PC-3 (cell line): ENCODE data around the gene DLGAP1. TPM values are rescaled to one million over a fixed set of nuclear protein-coding genes. Genes with fewer than 3 reads are reported as not detected.

ENCODE experiments used
- ATAC-seq: fragments of 200-7000 bp; cut with Tn5 transposase; 2 replicates; pipeline ENCODE4 v1.9.1; 2020; ENCODE audit warnings: mild to moderate bottlenecking, moderate library complexity
- BruUV-seq: library from RNA; stranded (reverse); fragments of 400-500 nt; replicated peaks from 2 replicates; lab custom pipeline; 2021; lab: Mats Ljungman, UMichigan
- CTCF ChIA-PET: fragments of 300-600 bp; sonication (Branson Sonifier 250); formaldehyde crosslinking; loops from one replicate; lab custom pipeline; 2022; ENCODE audit warnings: antibody characterized with exemption; lab: Charles Lee
- POLR2A ChIA-PET: fragments of 300-600 bp; sonication (Branson Sonifier 250); formaldehyde crosslinking; loops from one replicate; lab custom pipeline; 2022; ENCODE audit warnings: antibody characterized with exemption; ENCODE audit not compliant: unreplicated experiment; lab: Charles Lee
- DNase-seq: peaks from one replicate; pipeline ENCODE4 v3.0.0-alpha.2; 2015
- H2AFZ ChIP-seq: fragments of 300-600 bp; sonication (generic); 2 replicates; pipeline ENCODE4 v1.6.0; 2016; ENCODE audit warnings: antibody characterized with exemption, low read length
- H3F3A ChIP-seq: fragments of 300-600 bp; sonication (generic); one replicate; pipeline ENCODE4 v1.6.0; 2017; ENCODE audit warnings: antibody characterized with exemption, low read length, control low read depth, mild to moderate bottlenecking; ENCODE audit not compliant: unreplicated experiment
- H3K27ac ChIP-seq: fragments of 300-600 bp; sonication (generic); 2 replicates; pipeline ENCODE4 v1.5.1; 2016; ENCODE audit warnings: mild to moderate bottlenecking, low read length
- H3K27me3 ChIP-seq: fragments of 300-600 bp; sonication (generic); 2 replicates; pipeline ENCODE4 v1.6.1; 2016; ENCODE audit warnings: low read length, mixed read lengths
- H3K36me3 ChIP-seq: fragments of 300-600 bp; sonication (generic); 2 replicates; pipeline ENCODE4 v1.6.1; 2016; ENCODE audit warnings: low read depth, mixed run types, low read length, mixed read lengths
- H3K4me1 ChIP-seq: fragments of 300-600 bp; sonication (generic); 2 replicates; pipeline ENCODE4 v1.5.1; 2016; ENCODE audit warnings: low read length; ENCODE audit not compliant: insufficient read depth
- H3K4me2 ChIP-seq: fragments of 300-600 bp; sonication (generic); 2 replicates; pipeline ENCODE4 v1.6.0; 2016; ENCODE audit warnings: low read length
- H3K4me3 ChIP-seq: fragments of 300-600 bp; sonication (generic); 2 replicates; pipeline ENCODE4 v1.5.1; 2016; ENCODE audit warnings: mild to moderate bottlenecking, low read length, mixed read lengths
- H3K79me2 ChIP-seq: fragments of 300-600 bp; sonication (generic); 2 replicates; pipeline ENCODE4 v1.6.1; 2017; ENCODE audit warnings: low read length, mixed read lengths
- H3K9ac ChIP-seq: fragments of 300-600 bp; sonication (generic); 2 replicates; pipeline ENCODE4 v1.6.0; 2016; ENCODE audit warnings: mild to moderate bottlenecking, low read length
- H3K9me2 ChIP-seq: fragments of 300-600 bp; sonication (generic); replicated peaks from 2 replicates; pipeline ENCODE4 v1.6.1; 2016; ENCODE audit warnings: mixed run types, low read length, mixed read lengths
- H3K9me3 ChIP-seq: fragments of 300-600 bp; sonication (generic); 2 replicates; pipeline ENCODE4 v1.6.1; 2016; ENCODE audit warnings: low read length, mixed read lengths
- H4K20me1 ChIP-seq: fragments of 300-600 bp; sonication (generic); 2 replicates; pipeline ENCODE4 v1.6.1; 2016; ENCODE audit warnings: low read length, mixed read lengths
- EZH2 ChIP-seq: fragments of 300-600 bp; sonication (generic); IDR thresholded peaks from one replicate; pipeline ENCODE4 v1.6.1; 2017; ENCODE audit warnings: antibody characterized with exemption, mild to moderate bottlenecking, low read length; ENCODE audit not compliant: unreplicated experiment
- EZH2phosphoT487 ChIP-seq: fragments of 300-600 bp; sonication (generic); IDR thresholded peaks from 2 replicates; pipeline ENCODE4 v1.6.1; 2018; ENCODE audit warnings: mild to moderate bottlenecking, antibody characterized with exemption, low read length, borderline replicate concordance
- intact Hi-C: fragments of 100-400 bp; cut with micrococcal nuclease; formaldehyde crosslinking; loops from 2 replicates; pipeline ENCODE4 v1.9.0; 2023
- total RNA-seq: library from RNA; depleted of rRNA; stranded (reverse); fragments of >200 nt; gene quantifications from 2 replicates; pipeline ENCODE4 v1.2.3, GENCODE V29; 2014
- TF ChIP-seq, protein P1 (sequence below): fragments of 300-600 bp; sonication (generic); conservative IDR thresholded peaks from 2 replicates; pipeline ENCODE4 v1.5.1; 2017; ENCODE audit warnings: antibody characterized with exemption, low read depth, mild to moderate bottlenecking, low read length

The DLGAP1 gene
- total RNA-seq, 1 experiment from 2014 or later, result not detected

DNA sequence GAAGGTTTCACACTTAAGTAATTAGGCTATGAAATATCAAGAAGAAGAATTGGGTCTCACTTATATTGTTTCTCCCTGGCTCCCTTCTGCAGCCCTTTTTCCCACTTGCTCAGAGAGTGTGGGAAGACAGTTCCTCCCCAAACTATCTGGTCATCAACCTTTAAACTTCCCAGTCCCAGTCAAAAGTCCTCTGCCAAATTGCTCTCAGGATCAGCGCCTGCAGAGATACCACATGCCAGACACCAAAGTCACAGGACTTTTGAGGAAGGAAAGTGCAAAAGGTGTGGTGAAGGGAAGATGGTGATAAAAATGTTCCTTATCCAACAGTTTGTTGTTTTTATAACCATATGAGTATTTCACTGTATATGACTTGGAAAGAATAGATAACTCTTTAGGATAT, 51.3 kb downstream of the DLGAP1 start:
- H3K4me2 ChIP-seq, result no peak overlapping the region
- POLR2A ChIA-PET, result no interaction called here
- intact Hi-C loops, result no loop called here
- peaks cover 19% of the 10 kb centered on the region for H3K9me3 ChIP-seq
- H4K20me1 ChIP-seq, result no peaks in the 10 kb centered on the region
- DNase-seq (no peak), ATAC-seq (no peak)
- no TSS peak for BruUV-seq
- no peaks in the 10 kb centered on the region for H3K79me2 ChIP-seq
- no peaks in the 10 kb centered on the region for H3K36me3 ChIP-seq
- no peak overlapping the region for H3K27ac ChIP-seq
- H3K4me3 ChIP-seq, result no peak overlapping the region
- no peak overlapping the region for H2AFZ ChIP-seq
- TF ChIP-seq, protein P1, sequence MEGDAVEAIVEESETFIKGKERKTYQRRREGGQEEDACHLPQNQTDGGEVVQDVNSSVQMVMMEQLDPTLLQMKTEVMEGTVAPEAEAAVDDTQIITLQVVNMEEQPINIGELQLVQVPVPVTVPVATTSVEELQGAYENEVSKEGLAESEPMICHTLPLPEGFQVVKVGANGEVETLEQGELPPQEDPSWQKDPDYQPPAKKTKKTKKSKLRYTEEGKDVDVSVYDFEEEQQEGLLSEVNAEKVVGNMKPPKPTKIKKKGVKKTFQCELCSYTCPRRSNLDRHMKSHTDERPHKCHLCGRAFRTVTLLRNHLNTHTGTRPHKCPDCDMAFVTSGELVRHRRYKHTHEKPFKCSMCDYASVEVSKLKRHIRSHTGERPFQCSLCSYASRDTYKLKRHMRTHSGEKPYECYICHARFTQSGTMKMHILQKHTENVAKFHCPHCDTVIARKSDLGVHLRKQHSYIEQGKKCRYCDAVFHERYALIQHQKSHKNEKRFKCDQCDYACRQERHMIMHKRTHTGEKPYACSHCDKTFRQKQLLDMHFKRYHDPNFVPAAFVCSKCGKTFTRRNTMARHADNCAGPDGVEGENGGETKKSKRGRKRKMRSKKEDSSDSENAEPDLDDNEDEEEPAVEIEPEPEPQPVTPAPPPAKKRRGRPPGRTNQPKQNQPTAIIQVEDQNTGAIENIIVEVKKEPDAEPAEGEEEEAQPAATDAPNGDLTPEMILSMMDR, result no peak
- TF ChIP-seq EZH2phosphoT487 (no peak), EZH2 (no peak)
- CTCF ChIA-PET, result no interaction called here
- no peak overlapping the region for H3K9ac ChIP-seq
- H3F3A ChIP-seq, result no peaks in the 10 kb centered on the region
- no peaks in the 10 kb centered on the region for H3K9me2 ChIP-seq
- H3K4me1 ChIP-seq, result no peaks in the 10 kb centered on the region
- no peaks in the 10 kb centered on the region for H3K27me3 ChIP-seq

DNA sequence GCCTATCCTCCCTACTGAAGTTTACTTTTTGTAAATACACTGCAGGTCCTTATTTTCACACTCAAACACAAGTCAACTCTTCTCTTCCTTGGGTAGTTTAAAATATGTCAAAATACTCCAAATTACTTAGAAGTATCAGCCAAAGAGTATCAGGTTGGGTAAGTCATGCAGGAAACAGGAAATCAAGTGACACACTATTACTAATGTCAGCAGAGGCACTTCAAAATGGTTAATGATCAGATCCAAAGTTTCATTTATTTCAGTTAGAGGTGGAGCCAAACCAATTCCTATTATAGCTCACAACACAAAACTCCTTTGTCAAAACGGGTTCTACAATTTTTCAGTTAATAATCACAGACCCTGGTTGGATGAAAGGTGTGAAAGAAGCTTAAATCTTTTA, 54.2 kb downstream of the DLGAP1 start:
- CTCF ChIA-PET, result no interaction called here
- intact Hi-C loops, result no loop called here

DNA sequence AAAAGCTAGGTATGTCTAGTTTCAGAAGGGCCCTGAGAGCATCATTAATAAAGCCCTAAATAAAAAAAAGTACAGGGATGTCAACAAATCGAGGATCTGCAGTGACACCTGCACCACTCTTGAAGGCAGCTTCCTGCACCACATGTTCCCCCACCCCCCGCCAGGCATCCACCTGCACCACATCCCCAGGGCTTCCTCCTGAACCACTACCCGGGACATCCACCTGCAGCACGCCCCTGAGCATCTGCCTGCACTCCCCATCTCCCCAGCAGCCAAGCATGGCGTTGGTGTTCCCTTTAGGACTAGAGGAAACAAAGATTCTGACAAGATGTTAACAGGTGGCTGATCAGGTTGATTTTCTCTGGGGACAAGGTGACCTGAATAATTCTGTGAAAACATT, 55.2 kb downstream of the DLGAP1 start:
- no peak overlapping the region for H2AFZ ChIP-seq
- DNase-seq (no peak), ATAC-seq (no peak)
- TF ChIP-seq, protein P1, result no peak
- no peaks in the 10 kb centered on the region for H3K79me2 ChIP-seq
- ChIA-PET POLR2A (no interaction called here), CTCF (no interaction called here)
- no peaks in the 10 kb centered on the region for H3K4me1 ChIP-seq
- no peaks in the 10 kb centered on the region for H3K9me2 ChIP-seq
- H3K4me2 ChIP-seq, result no peak overlapping the region
- no peak overlapping the region for H3K9ac ChIP-seq
- no TSS peak for BruUV-seq
- H3F3A ChIP-seq, result no peaks in the 10 kb centered on the region
- peaks cover 8% of the 10 kb centered on the region for H3K9me3 ChIP-seq
- no peak overlapping the region for H3K4me3 ChIP-seq
- H4K20me1 ChIP-seq, result no peaks in the 10 kb centered on the region
- intact Hi-C loops, result no loop called here
- H3K27me3 ChIP-seq, result no peaks in the 10 kb centered on the region
- H3K36me3 ChIP-seq, result no peaks in the 10 kb centered on the region
- H3K27ac ChIP-seq, result no peak overlapping the region

More for the DNA sequence above, 54.2 kb downstream of the DLGAP1 start:
- Histone ChIP-seq H3K4me2 (no peak overlapping the region), H3K4me1 (no peaks in the 10 kb centered on the region), H3K9me2 (no peaks in the 10 kb centered on the region), H4K20me1 (no peaks in the 10 kb centered on the region), H3K27ac (no peak overlapping the region), H3K27me3 (no peaks in the 10 kb centered on the region), H3K4me3 (no peak overlapping the region), H3K9ac (no peak overlapping the region), H3K9me3 (peaks cover 16% of the 10 kb centered on the region), H2AFZ (no peak overlapping the region), H3K36me3 (no peaks in the 10 kb centered on the region), H3F3A (no peaks in the 10 kb centered on the region), H3K79me2 (no peaks in the 10 kb centered on the region)
- POLR2A ChIA-PET, result no interaction called here
- BruUV-seq, result no TSS peak
- ATAC-seq (no peak), DNase-seq (no peak)
- TF ChIP-seq, protein P1, result no peak
- TF ChIP-seq EZH2, result no peak
- no peak for TF ChIP-seq EZH2phosphoT487
